Activated effector memory CD4-positive, alpha-beta T cell treated with Interleukin-2 at 50 U/mL for 16 hours (primary cell): ENCODE measurements around the gene ETFDH.
"Not testable (repeated sequence)": the region's sequence is repeated elsewhere in the genome, so short reads cannot be mapped to it uniquely, and the experiment has no call there.

Experiments
- DNase-seq: peaks from one replicate; pipeline ENCODE4 v3.0.0-alpha.2; 2020

The ETFDH gene

GRCh38 chr4:158671915-158672806, at the start of gene ETFDH:
TSS of gene ETFDH (plus strand) at chr4:158672296. CDS start at chr4:158672457, 161 bp downstream.
- DNase-seq: peak; percentile 98

- no peak for DNase-seq
Observed at GRCh38 chr4:158624889-158625478, 47.1 kb upstream of the ETFDH start.

GRCh38 chr4:158625544-158625943, 46.6 kb upstream of the ETFDH start:
- DNase-seq: no peak

GRCh38 chr4:158630893-158631292, 41.2 kb upstream of the ETFDH start:
- no peak for DNase-seq

- DNase-seq: no peak
Observed at GRCh38 chr4:158636619-158637018, 35.5 kb upstream of the ETFDH start.

GRCh38 chr4:158644356-158644755, 27.7 kb upstream of the ETFDH start:
- no peak for DNase-seq

GRCh38 chr4:158644760-158645159, 27.3 kb upstream of the ETFDH start:
- no peak for DNase-seq

GRCh38 chr4:158649111-158649680, 22.9 kb upstream of the ETFDH start:
- no peak for DNase-seq

GRCh38 chr4:158652920-158653319, 19.2 kb upstream of the ETFDH start:
- DNase-seq: no peak

- no peak for DNase-seq
Observed at GRCh38 chr4:158656439-158656838, 15.7 kb upstream of the ETFDH start.

GRCh38 chr4:158657291-158657690, 14.8 kb upstream of the ETFDH start:
- no peak for DNase-seq

- DNase-seq: not testable (repeated sequence)
Observed at GRCh38 chr4:158663255-158663654, 8.8 kb upstream of the ETFDH start.

- not testable (repeated sequence) for DNase-seq
Observed at GRCh38 chr4:158663707-158664625, 8.1 kb upstream of the ETFDH start.

GRCh38 chr4:158664806-158665205, 7.3 kb upstream of the ETFDH start:
- no peak for DNase-seq

- no peak for DNase-seq
Observed at GRCh38 chr4:158666892-158667291, 5.2 kb upstream of the ETFDH start.

GRCh38 chr4:158667651-158668198, 4.4 kb upstream of the ETFDH start:
- DNase-seq: no peak

- DNase-seq: no peak
Observed at GRCh38 chr4:158669310-158669709, 2.8 kb upstream of the ETFDH start.

GRCh38 chr4:158670975-158671664, 976 bp upstream of the ETFDH start:
- DNase-seq: peak; percentile 19

- DNase-seq: no peak
Observed at GRCh38 chr4:158671665-158671914, 506 bp upstream of the ETFDH start, which contains the start of gene C4orf46. TSS of gene C4orf46 (minus strand) at chr4:158671887. CDS start at chr4:158671801, 86 bp downstream.

- no peak for DNase-seq
Observed at GRCh38 chr4:158673633-158674032, 1.5 kb downstream of the ETFDH start.

- DNase-seq: no peak
Observed at GRCh38 chr4:158676076-158676475, 4.0 kb downstream of the ETFDH start.

GRCh38 chr4:158678767-158679166, 6.7 kb downstream of the ETFDH start:
- DNase-seq: no peak
